Ureter (tissue), 1 donor: ENCODE results near the gene VAV2. TPM values are rescaled to one million over a fixed set of nuclear protein-coding genes. Genes with fewer than 3 reads are reported as not detected.
"Not testable (repeated sequence)": the region's sequence is repeated elsewhere in the genome, so short reads cannot be mapped to it uniquely, and the experiment has no call there.

Source experiments
- DNase-seq: peaks from one replicate; pipeline ENCODE4 v3.0.0-alpha.2; 2020; ENCODE audit warnings: low spot score
- total RNA-seq: library from RNA; stranded (reverse); gene quantifications from one replicate; pipeline ENCODE4 v1.2.4, GENCODE V29; 2023
- donor health status: DM: yes; HTN: yes; CAD: no.

Gene VAV2
- total RNA-seq, 1 donor from 2014 or later: 38.9 TPM

GRCh38 chr9:133938086-133938485, 54.0 kb downstream of the VAV2 start:
- no peak for DNase-seq

DNA sequence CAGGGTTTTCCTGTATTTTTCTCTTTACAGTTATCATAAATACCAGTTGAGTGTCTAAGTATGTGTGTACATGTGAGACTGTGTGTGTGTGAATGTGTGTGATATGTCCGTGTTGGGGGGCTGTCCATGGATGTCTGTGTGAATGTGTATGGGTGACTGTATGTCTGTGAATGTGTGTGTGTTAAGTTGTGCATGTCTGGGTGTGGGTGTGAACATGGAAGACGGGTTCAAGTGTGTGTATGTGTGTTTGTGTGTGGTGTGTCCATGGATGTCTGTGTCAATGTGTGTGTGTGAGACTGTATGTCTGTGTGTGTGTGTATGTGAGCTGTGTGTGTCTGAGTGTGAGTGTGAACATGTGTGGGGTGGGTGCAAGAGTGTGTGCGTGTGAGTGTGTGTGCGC, 55.0 kb downstream of the VAV2 start:
- no peak for DNase-seq

DNA sequence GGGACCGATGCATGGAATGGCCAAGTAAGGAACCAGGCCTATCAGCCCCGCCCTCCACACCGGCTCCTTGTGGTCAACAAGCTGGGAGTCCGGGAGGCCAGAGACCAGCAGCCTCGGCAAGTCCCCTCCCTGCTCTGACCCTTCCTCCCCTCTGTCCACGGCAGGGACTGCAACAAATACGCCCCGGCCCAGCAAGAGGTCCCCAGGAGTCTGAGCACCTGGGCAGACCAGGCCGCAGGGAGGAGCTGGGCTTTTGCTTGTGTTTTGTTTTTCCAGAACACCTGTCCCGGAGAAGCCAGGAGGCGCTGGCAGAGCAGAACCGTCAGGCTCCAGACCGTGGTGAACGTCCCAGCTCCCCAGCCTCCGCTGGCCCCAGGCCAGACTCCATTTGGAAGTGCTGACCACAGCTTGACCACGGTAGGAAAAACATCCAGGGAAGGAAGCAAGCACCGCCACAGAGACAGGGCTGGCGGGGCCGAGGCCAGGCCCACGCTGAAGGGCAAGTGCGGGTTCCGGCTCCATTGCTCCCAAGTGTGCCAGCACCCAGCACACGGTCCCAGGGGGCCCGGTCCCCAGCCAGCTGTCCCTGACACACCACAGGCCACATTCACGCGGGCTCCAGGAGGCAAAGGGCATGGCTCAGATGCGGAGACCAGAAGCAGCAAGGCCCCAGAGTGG, 56.7 kb downstream of the VAV2 start:
- peak; percentile 66 for DNase-seq

DNA sequence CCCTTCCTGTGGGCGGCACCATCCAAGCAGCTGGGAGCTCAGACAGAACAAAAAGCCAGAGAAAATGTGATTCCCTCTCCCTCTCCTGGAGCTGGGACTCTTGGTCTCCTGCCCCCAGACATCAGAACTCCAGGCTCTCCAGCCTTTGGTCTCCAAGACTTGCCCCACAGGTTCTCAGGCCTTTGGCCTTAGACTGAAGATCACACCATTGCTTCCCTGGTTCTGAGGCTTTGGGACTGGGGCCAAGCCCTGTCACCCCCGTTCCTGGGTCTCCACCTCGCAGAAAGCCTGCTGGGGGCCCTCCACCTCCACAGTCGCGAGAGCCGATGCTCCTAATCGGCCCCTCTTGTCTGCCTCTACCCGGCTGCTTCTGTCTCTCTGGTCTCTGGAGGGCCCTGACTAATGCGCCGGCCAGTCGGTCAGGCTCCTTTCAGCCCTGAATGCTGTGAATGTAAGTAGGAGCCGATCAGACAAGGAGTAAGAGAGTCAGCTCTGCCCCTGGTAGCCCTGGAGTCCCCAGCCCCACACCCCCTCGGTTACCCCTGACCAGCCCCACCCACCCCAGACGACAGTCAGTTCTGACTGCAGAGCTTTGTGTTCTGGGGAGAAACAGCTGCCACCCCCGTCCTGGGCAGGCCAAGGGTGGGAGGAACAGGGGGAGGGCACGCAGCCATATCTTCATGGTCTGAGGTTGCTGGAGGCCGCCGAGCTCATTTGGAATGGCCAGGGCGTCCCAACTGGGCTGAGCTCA, 57.5 kb downstream of the VAV2 start:
- DNase-seq: no peak

GRCh38 chr9:133933426-133934026, 58.6 kb downstream of the VAV2 start:
- no peak for DNase-seq

DNA sequence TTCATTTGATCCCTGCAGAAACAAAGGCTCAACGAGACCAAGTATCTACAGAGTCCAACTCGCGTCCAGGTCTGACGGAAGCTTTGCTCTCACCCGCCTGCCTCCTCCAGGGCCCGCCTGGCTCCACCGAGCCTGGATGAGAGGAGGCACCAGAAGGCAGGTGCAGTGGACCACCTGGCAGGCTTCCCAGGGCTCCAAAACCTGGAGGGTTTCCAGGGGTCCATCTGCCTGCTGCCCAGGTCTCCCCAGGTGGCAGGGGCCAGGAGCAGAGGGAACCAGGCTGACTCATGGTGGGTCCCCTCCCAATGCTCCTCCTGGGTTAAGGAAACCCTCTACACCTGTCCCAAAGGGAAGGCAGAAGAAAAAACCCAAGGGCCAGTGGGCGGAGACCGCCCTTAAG, 59.5 kb downstream of the VAV2 start:
- DNase-seq: no peak

DNA sequence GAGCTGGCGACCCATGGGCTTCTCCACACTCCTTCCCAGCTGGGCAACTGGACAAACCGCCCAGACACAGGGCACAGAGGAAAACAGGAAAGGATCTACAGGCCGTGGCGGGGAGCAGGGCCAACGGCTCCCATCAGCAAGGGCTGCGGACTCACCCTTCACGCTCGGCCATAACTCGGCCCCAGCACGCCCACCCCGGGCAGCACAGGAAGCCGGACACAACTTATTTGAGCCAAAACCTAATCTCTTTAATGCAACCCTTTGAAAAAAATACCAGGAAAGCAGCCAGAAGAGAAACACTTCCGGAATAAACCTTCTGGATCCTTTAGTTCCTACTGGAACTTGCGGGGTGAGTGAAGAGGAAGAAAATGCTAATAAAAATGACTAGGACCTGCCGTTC, 59.9 kb downstream of the VAV2 start:
- no peak for DNase-seq

DNA sequence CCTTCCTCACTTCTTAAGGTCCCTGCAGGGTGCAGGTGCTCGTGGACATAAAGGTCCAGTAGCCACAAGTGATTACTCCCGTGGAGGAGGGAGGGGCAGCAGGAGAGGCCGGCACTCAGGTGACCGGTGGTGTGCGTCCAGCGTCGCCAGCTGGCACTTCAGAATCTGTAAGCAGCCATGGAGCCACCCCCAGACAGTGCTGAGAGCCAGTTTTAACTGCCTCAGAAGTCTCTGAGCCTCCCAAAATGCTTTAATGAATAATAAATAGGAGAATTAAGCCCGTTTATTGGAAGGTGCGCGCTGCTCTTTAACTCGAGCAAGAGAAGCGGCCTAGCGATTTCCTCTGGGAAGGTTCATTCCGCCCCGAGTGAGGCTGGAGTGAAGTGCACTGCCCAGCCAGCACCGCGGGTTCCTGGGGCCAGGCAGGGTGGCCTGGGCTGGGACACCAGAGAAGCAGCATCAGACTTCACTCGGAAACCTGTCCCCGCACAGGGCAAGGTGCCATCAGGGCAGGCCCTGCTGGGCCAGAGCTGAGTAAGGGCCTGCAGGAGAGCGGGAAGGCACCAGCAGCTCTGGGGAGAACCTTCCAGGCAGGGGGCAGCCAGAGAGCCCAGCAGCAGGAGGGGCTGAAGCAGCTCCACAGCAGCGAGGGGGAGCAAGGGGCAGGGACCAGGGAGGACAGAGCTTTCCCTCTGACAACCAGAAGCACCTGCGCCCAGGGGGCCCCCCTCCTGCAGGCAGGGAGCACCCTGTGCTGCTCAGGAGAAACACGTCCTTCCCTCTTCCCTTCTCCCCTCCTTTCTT, 61.2 kb downstream of the VAV2 start:
- DNase-seq: no peak

DNA sequence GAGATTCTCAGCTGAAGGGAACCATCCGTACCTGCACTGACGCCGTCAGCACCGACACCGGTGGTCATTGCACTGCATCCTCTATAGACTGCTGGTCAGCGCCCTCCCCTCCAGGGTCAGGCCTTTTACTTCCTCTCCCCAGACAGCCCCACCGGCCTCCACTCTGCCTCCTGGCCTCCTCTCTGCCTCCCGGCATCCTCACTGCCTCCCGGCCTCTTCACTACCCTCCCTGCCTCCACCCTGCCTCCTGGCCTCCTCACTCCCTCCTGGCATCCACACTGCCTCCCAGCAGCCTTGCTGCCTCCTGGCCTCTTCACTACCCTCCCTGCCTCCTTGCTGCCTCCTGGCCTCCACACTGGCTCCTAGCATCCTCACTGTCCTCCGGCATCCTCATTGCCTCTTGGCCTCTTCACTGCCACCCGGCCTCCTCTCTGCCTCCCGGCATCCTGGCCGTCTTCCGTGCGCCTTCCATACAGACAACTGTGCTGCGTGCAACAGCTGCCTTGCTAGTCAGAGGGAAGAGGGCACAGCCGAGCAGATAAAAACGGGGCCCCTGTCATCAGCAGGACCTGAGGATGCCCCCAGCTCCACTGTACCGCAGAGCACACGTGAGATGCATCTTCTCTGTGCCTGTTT, 62.0 kb downstream of the VAV2 start:
- DNase-seq: no peak

GRCh38 chr9:133929599-133929998, 62.5 kb downstream of the VAV2 start:
- DNase-seq: no peak

DNA sequence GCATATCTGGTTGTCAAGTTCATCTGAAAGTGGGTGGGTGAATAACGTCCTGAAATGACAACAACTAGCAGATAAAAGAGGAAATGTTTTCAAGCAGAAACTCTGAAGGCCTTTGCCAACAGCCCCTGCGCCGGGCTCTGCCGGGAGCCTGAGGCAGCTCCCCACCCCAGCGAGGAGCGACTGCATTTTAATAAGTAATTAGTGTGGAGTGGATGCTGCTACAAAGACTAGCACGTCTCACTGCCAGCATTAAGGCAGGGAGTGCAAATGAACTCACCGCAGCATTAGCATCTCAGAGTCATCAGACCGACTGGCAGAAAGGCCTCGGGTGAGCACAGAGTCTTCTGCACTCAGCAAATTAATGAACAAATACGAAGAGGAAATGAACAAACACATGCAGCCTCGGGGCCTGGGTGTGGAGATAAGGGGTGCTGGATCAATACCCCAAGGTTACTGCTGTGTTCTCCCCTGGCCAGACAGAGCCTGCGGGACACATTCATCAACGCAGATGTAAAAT, 63.8 kb downstream of the VAV2 start:
- DNase-seq: no peak

- DNase-seq: no peak
Measured at GRCh38 chr9:133927041-133927440, 65.1 kb downstream of the VAV2 start.

DNA sequence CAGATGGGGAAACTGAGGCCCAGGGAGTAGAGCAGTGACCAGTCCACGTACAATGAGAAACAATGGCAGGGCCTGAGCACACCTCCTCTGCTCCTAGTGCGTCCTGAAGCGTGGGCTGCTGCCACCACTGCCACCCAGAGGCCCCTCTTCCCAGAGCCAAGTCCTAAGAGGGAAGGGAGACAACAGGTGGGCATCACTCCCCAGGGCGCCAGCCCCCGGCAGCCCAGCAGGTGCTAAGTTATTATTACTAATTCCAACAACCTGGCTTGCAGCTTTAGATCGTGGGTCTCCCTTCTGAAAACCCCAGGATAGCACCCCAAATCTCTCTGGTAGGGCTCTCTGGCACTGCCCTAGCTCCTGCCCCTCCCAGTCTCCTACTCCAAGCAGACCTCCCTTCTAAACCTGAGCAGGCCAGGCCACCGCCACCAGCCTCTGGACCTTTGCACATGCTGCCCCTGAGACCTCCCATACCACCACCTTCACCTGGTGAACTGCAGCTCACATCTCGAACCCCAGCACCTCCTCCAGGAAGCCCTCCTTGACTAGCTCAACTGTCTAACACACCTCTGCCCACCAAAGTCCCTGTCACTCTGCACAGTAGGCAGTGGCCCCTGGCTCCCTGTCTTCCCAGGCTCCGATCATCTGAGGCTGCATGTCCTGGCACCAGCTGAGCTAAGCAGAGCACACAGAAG, 65.8 kb downstream of the VAV2 start:
- no peak for DNase-seq

DNA sequence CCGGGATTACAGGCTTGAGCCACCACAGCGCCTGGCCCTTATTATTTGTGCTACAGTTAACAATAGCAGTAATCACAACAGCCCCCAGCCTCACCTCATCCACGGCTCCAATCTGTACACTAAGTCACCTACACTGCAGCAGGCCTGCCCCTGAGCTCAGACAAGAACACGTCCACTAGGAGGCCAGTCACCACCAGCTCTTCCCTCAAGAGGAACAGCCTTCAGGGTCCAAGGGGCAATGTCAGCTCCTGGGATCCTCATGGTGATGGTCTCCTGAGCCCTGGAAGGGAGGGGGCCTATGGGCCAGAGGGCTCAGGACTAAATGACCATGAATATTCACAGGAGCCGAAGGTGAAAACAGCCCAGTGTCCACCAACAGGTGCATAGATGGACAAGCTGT, 67.7 kb downstream of the VAV2 start:
- no peak for DNase-seq

DNA sequence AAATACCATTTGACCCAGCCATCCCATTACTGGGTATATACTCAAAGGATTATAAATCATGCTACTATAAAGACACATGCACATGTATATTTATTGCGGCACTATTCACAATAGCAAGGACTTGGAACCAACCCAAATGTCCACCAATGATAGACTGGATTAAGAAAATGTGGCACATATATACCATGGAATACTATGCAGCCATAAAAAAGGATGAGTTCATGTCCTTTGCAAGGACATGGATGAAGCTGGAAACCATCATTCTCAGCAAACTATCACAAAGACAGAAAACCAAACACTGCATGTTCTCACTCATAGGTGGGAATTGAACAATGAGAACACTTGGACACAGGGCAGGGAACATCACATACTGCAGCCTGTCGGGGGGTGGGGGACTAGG, 68.5 kb downstream of the VAV2 start:
- not testable (repeated sequence) for DNase-seq

- DNase-seq: no peak
Measured at GRCh38 chr9:133921866-133922265, 70.3 kb downstream of the VAV2 start.

DNA sequence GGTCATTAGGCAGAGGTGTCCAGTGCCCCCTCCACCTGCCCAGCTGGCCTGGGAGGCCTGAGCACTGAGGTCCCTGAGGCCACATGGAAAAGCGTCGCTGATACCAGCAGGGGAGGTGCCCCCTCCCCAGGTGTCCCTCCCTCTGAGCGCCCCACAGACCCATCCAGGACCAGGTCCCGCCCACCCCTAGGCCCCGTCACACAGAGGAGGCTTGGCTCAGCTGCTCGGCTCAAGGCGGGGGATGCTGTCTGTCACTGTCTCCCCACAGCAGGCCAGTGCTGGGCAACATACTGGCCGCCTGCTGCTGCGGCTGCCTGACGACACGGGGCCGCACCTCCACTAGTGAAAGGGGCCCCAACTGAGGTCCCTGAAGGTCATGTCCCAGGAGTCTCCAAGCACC, 71.7 kb downstream of the VAV2 start:
- DNase-seq: no peak

GRCh38 chr9:133919253-133920115, 72.6 kb downstream of the VAV2 start:
- DNase-seq: no peak

GRCh38 chr9:133918111-133918813, 73.9 kb downstream of the VAV2 start:
- no peak for DNase-seq
